Common myeloid progenitor, CD34-positive (primary cell): Measurements from ENCODE around the gene GRIP1.
"Not testable (repeated sequence)": the region's sequence is repeated elsewhere in the genome, so short reads cannot be mapped to it uniquely, and the experiment has no call there.

Experiments used
- CTCF ChIA-PET: fragments of 350-600 bp; sonication (Branson Sonifier 250); formaldehyde crosslinking; loops from one replicate; lab custom pipeline; 2021; ENCODE audit warnings: antibody characterized with exemption; lab: Charles Lee
- POLR2A ChIA-PET: fragments of 350-600 bp; sonication (Branson Sonifier 250); formaldehyde crosslinking; loops from one replicate; lab custom pipeline; 2021; ENCODE audit warnings: antibody characterized with exemption; lab: Charles Lee
- DNase-seq, 3 donors: peaks; one replicate each; pipeline versions ENCODE4 v3.0.0 to v3.0.0-alpha.2; 2013
- H3K27ac ChIP-seq, 2 experiments: 1 replicate in 1 of 2; 2 replicates in 1 of 2; pipeline ENCODE4 v1.7.0; 2013; ENCODE audit warnings: inconsistent platforms in 2 of 2, low read length in 2 of 2, mild to moderate bottlenecking in 2 of 2, low read depth in 1 of 2, moderate library complexity in 1 of 2; ENCODE audit not compliant: severe bottlenecking in 2 of 2, insufficient read depth in 1 of 2, poor library complexity in 1 of 2
- H3K27me3 ChIP-seq, 5 experiments: replicated peaks in 2 of 5; 1 replicate in 3 of 5; 2 replicates in 2 of 5; pipeline versions ENCODE4 v1.6.1 to v1.7.0; 2013; ENCODE audit warnings: low read length in 4 of 5, mild to moderate bottlenecking in 2 of 5, moderate library complexity in 2 of 5, inconsistent platforms in 1 of 5; ENCODE audit not compliant: insufficient read depth in 5 of 5, control insufficient read depth in 4 of 5
- H3K36me3 ChIP-seq, 4 experiments: 1 replicate in 2 of 4; 2 replicates in 2 of 4; pipeline versions ENCODE4 v1.6.1 to v1.7.0; 2013; ENCODE audit warnings: low read length in 3 of 4, control low read depth in 1 of 4, mild to moderate bottlenecking in 1 of 4; ENCODE audit not compliant: control insufficient read depth in 4 of 4, insufficient read depth in 4 of 4
- H3K4me1 ChIP-seq, 4 experiments: 1 replicate in 3 of 4; 2 replicates in 1 of 4; pipeline versions ENCODE4 v1.6.1 to v1.7.1; 2013; ENCODE audit warnings: low read length in 3 of 4, mild to moderate bottlenecking in 3 of 4, control low read depth in 1 of 4, inconsistent platforms in 1 of 4, moderate library complexity in 1 of 4; ENCODE audit not compliant: control insufficient read depth in 4 of 4, insufficient read depth in 4 of 4; ENCODE audit errors: control extremely low read depth in 1 of 4
- H3K4me3 ChIP-seq, 7 experiments: 1 replicate in 4 of 7; 2 replicates in 3 of 7; pipeline versions ENCODE4 v1.5.1 to v1.7.0; 2013; ENCODE audit warnings: mild to moderate bottlenecking in 7 of 7, low read length in 6 of 7, moderate library complexity in 6 of 7, inconsistent platforms in 2 of 7, low read depth in 2 of 7, control low read depth in 1 of 7; ENCODE audit not compliant: insufficient read depth in 4 of 7, control insufficient read depth in 1 of 7; ENCODE audit errors: extremely low read depth in 1 of 7
- H3K9me3 ChIP-seq, 5 experiments: 1 replicate in 4 of 5; 2 replicates in 1 of 5; pipeline versions ENCODE4 v1.6.1 to v1.7.1; 2013; ENCODE audit warnings: low read length in 4 of 5, mild to moderate bottlenecking in 2 of 5, inconsistent platforms in 1 of 5, low read depth in 1 of 5, moderate library complexity in 1 of 5; ENCODE audit not compliant: control insufficient read depth in 4 of 5, insufficient read depth in 2 of 5; ENCODE audit errors: control extremely low read depth in 1 of 5
- WGBS: methylation state at CpG from one replicate; pipeline ENCODE4 v1.1.5; 2013; ENCODE audit not compliant: insufficient coverage; 5-methylcytosine and 5-hydroxymethylcytosine counted together

Gene GRIP1

DNA sequence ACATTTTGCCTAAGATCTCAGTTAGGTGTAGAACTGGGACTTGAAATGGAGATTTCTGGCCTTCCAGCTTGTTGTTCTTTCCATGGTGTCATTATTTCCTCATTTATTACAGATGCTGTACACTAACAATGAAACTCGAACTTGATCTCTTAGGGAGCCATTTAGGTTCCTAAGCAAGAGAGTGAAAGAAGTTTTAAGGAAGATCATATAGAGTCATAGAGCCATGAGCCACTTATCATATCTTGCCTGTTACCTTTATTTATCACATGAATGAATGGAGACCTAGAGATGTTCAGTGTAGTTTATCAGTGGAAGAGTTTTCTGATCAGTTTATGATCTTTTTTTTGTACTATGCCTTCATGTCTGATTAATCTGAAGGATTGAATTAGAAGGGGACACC is 366.7 kb downstream of the GRIP1 start:
- Histone ChIP-seq H3K27ac (no peak overlapping the region), H3K4me3 (no peak overlapping the region), H3K9me3 (no peaks in the 10 kb centered on the region), H3K4me1 (no peaks in the 10 kb centered on the region), H3K36me3 (peaks cover 12 to 57% (median 25%) of the 10 kb centered on the region in 4 experiments), H3K27me3 (no peaks in the 10 kb centered on the region)
- 100% methylated on average over 1 of the region's 1 CpG for WGBS
- no peak for DNase-seq
- ChIA-PET CTCF (no interaction called here), POLR2A (interaction anchor here (0.6 kb wide), 1 partner anchor 14 kb away, joined by 4 read pairs; no protein-coding TSS in a partner anchor)

DNA sequence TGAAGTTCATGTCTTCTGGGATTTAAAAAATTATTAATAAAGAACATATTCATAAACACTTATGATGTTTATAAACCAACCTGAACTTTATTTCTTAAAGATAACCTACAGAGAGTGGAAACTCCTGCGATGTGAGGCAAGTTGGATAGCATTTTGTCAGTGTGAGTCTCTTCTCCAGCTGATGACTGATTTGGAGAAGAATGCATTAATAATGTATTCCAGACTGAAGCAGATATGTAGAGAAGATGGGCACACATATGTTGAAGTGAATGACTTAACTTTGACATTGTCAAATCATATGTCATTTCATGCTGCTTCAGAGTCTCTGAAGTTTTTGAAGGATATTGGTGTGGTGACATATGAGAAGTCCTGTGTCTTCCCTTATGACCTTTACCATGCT is 369.3 kb downstream of the GRIP1 start:
- CTCF ChIA-PET, result no interaction called here
- WGBS, result 100% methylated on average over 1 of the region's 1 CpG
- DNase-seq, result no peak
- Histone ChIP-seq H3K27ac (no peak overlapping the region), H3K4me3 (no peak overlapping the region), H3K4me1 (peaks cover 0 to 3% (median 1%) of the 10 kb centered on the region in 4 experiments), H3K27me3 (no peaks in the 10 kb centered on the region), H3K36me3 (peaks cover 12 to 53% (median 26%) of the 10 kb centered on the region in 4 experiments), H3K9me3 (no peaks in the 10 kb centered on the region)
- POLR2A ChIA-PET, result no interaction called here

DNA sequence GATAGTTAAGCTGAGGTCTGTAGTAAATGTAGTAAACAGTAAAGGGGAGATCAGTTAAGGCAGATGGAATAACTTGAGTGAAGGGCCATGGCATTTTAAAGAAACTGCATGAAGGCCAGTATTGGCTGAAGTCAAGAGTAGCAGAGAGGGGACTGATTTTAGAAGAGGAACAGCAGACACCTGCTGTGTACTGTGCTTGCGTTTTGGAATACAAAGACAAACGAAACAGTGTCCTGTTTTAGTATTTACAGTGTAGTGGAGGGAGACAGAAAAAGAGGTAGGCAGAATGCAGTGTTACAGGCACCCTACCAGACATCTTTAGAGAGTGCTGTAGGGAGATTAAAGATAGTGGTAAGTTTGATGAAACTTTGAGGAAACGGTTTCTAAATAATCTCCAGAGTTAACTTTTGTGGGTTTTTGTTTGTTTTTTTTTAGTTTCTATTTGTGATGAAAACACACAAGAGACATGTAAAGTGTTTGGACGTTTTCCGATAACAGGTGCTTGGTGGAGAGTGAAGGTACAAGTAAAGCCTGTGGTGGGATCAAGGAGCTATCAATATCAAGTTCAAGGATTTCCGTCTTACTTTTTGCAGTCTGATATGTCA is 374.5 kb downstream of the GRIP1 start:
- CTCF ChIA-PET, result interaction anchor here (0.9 to 1.9 kb wide), 2 partner anchors 10 to 160 kb away, joined by 3 to 6 read pairs; no protein-coding TSS in a partner anchor
- Histone ChIP-seq H3K27me3 (no peaks in the 10 kb centered on the region), H3K9me3 (no peaks in the 10 kb centered on the region), H3K4me3 (peak overlapping the region in 4 of 7 experiments; percentile 51 to 99 (median 90)), H3K36me3 (peaks cover 5 to 23% (median 10%) of the 10 kb centered on the region in 4 experiments), H3K4me1 (peaks cover 9 to 24% (median 17%) of the 10 kb centered on the region in 4 experiments), H3K27ac (peak overlapping the region in 1 of 2 experiments; percentile 23)
- WGBS, result 51% methylated on average over 5 of the region's 6 CpGs
- peak in 1 of 3 donors; percentile 41 for DNase-seq
- POLR2A ChIA-PET, result no interaction called here

DNA sequence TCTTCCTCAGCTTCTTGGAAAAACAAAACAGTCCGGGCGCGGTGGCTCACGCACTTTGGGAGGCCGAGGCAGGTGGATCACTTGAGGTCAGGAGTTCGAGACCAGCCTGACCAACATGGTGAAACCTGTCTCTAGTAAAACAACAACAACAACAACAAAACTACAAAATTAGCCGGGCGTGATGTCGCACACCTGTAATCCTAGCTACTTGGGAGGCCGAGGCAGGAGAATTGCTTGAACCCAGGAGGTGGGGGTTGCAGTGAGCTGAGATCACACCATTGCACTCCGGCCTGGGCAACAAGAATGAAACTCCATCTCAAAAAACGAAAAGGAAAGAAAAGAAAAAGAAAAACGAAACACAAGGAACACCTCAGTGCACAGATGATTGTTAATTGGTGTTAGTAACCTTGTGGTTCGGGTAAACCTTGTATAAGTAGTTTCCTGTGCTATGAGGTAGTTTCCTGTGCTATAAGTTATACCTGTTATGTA is 375.5 kb downstream of the GRIP1 start:
- POLR2A ChIA-PET, result interaction anchor here (0.7 to 1.6 kb wide), 2 partner anchors 27 to 85 kb away, joined by 3 to 5 read pairs; no protein-coding TSS in a partner anchor

DNA sequence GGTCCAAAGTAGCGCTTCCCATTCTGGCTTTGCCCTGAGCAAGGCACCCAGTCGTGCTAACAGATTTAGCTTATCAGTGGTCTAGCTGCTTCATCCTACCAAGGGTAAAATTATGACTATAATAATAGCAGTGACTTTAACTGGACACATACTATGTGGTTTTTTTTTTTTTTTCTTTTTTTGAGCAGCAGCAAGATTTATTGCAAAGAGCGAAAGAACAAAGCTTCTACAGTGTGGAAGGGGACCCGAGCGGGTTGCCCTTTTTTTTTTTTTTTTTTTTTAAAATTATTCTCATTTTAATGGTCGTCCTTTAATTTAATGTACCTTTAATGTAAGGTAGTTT is 376.1 kb downstream of the GRIP1 start:
- no peaks in the 10 kb centered on the region for H3K9me3 ChIP-seq
- peak overlapping the region; percentile 85 to 99 (median 94) for H3K4me3 ChIP-seq
- H3K27ac ChIP-seq, result peak overlapping the region; percentile 75 to 82
- WGBS, result no CpG with 5 or more reads among the region's 6 CpGs
- H3K27me3 ChIP-seq, result no peaks in the 10 kb centered on the region
- CTCF ChIA-PET, result interaction anchor here (1.3 to 1.9 kb wide), 3 partner anchors 11 to 34 kb away, joined by 3 to 6 read pairs (median 3); no protein-coding TSS in a partner anchor
- peaks cover 9 to 24% (median 17%) of the 10 kb centered on the region in 4 experiments for H3K4me1 ChIP-seq
- POLR2A ChIA-PET, result interaction anchor here (0.6 to 1.6 kb wide), 4 partner anchors 27 to 286 kb away, joined by 3 to 5 read pairs (median 4); no protein-coding TSS in a partner anchor
- DNase-seq, result peak in 1 of 3 donors; percentile 4
- peaks cover 2 to 13% (median 7%) of the 10 kb centered on the region in 4 experiments for H3K36me3 ChIP-seq

More for the DNA sequence above, 375.5 kb downstream of the GRIP1 start:
- 75% methylated on average over 7 of the region's 14 CpGs for WGBS
- H3K9me3 ChIP-seq, H3K27ac ChIP-seq, H3K27me3 ChIP-seq: not testable (repeated sequence)
- CTCF ChIA-PET, result interaction anchor here (1.3 to 1.9 kb wide), 2 partner anchors 11 to 35 kb away, joined by 3 to 6 read pairs; no protein-coding TSS in a partner anchor
- H3K4me1 ChIP-seq, result peaks cover 9 to 24% (median 17%) of the 10 kb centered on the region in 4 experiments
- H3K4me3 ChIP-seq, result peak overlapping the region in 6 of 7 experiments; percentile 85 to 99 (median 92)
- H3K36me3 ChIP-seq, result peaks cover 5 to 17% (median 9%) of the 10 kb centered on the region in 4 experiments
- DNase-seq, result peak in 1 of 3 donors; percentile 36

DNA sequence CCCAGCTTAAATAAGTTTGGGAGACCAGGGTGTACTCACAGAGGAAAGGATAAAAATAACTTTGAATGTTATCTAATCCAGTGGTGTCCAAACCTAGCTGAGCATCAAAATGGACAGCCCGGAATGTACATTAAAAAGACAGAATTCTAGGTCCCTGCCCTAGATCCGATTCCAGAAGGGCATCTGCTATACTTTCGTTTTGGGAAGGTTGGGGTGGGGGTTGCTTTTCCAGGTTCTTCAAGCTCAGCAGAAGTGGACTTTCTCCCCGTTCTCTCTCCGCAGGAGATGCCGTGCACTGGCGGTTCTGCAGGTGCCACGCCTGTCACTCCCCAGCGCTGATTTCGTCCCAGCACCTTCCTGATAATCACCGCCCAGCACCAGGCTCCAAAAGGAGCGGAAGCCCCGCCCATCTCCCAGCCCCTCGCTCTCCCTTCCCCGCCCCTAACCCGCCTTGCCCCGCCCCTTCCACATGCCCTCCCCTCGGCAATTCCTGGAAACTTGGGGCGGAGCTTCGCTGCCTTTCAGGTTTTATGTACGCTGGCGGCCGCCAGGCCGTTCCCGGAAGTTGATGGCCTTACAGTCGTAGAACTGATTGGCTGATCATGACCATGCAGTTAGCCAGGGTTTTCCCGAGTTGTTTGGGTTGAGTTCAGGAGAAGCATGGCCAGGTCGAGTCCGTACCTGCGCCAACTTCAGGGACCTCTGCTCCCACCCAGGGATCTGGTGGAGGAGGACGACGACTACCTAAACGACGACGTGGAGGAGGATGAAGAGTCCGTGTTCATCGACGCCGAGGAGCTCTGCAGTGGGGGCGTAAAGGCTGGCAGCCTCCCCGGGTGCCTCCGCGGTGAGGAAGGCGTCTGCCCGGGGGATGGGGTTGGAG is 376.7 kb downstream of the GRIP1 start, which contains the start of gene HELB:
HELB (plus strand) TSS at position 550 of the 883 bp plus-strand sequence; CDS start at position 661, 111 bp downstream.
- Histone ChIP-seq H3K27me3 (no peaks in the 10 kb centered on the region), H3K36me3 (peaks cover 2 to 10% (median 6%) of the 10 kb centered on the region in 4 experiments), H3K9me3 (no peaks in the 10 kb centered on the region), H3K27ac (peak within 1 kb of the TSS; percentile 75 to 82), H3K4me3 (peak within 1 kb of the TSS; percentile 85 to 99 (median 94)), H3K4me1 (peaks cover 9 to 24% (median 17%) of the 10 kb centered on the region in 4 experiments)
- ChIA-PET POLR2A (interaction anchor here (0.6 to 1.6 kb wide), 4 partner anchors 28 to 286 kb away, joined by 3 to 5 read pairs (median 4); no protein-coding TSS in a partner anchor), CTCF (interaction anchor here (1.3 to 1.9 kb wide), 3 partner anchors 12 to 33 kb away, joined by 3 to 6 read pairs (median 3); no protein-coding TSS in a partner anchor)
- DNase-seq, result peak; percentile 95 to 96 (median 95)
- 0% methylated on average over 35 of the region's 45 CpGs for WGBS
